EH (cell line): Measurements from ENCODE around the gene MPHOSPH9.

ENCODE experiments used
- DNase-seq: peaks from one replicate; pipeline ENCODE4 v3.0.0-alpha.2; 2015; ENCODE audit warnings: low read depth

Gene MPHOSPH9

DNA sequence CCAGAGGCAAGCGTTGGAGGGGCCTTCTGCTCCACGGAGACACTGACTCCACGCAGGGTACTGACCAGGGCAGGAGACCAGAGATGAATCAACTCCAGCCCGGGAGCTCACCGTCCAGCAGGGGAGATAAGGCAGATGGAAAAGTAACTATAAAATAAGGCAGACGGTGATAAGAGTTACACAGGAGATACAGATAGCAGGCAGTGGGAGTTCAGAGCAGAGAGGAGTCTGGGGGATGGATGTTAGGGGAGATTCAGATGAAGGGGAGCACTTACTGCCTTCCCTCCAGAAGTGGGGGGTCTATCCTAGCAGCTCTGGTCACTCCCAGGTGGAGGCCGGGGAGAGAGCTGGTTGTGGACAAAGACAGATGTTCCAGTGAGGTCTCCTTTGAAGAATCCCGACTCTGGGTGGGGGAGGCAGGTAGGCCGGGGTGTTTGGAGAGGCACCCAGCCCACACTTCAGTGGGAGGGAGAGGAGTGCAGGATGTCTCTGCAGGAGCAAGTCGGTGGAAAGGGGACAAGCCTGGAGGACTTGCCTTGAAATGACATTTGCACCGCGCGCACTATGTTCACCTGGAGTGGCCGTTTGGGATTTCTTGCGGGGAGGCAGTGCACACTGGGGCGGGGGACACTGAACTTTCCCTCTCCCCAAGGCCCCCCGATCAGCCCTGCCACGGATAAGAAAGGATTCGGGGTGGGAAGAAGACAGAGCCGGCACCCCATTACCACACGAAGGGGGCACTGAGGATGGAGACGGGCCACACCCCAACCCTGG, 83.3 kb downstream of the MPHOSPH9 start:
- DNase-seq = no peak

DNA sequence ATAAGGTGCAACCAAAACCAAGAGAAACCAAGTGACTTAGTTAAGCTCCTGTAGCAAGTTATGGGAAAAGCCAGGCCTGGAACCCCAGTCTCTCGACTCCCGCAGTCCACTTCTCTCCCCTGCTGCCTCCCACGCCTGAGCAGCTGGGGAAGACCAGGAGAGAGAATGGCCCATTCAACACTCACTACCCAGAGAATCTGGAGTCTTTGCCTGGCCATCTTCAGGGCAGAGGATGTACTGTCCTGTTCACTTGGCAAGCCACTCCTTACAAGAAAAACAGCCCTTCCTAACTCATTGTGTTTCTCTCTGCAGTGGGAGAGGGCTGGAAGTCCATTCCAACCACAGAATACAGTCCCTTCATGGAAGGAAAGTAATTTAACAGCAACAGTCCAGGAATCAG, 83.9 kb downstream of the MPHOSPH9 start:
- DNase-seq = peak; percentile 28

DNA sequence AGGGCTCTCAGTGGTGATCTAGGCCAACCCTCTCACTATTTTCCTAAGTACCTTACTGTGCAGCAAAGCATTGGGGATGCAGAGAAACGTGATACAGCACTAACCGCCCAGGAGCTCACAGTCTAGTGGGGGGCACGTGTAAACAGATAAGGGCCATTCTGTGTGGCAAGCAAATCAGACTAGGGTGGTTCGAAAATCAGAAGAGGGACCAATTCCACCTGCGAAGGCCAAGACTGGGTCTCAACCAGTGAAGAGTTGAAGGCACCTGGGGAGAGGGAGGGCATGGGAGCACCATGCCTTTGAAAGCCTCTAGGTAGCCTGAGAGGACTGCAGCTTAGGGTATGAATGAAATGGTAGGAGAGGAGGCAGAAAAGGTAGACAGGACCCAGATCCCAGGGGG, 84.3 kb downstream of the MPHOSPH9 start:
- DNase-seq = no peak

DNA sequence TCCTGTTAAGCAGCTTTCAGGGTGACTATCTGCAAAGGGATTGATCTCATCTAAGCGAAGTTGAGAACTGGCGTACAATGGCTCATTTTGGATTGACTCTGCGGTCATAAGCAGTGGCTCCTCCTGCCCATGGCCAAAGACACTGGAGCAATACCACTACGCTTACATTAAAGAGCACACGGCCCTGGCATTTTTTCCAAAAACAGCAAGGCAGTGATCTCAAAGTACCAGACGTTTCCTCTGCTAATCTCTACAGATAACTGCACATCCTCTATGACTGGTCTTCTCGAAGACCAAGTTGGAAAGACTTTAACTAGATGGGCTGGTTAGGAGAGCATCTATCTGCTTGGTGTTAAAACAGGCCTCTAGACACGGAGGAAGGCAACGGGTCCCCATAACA, 84.7 kb downstream of the MPHOSPH9 start:
- DNase-seq = no peak

DNA sequence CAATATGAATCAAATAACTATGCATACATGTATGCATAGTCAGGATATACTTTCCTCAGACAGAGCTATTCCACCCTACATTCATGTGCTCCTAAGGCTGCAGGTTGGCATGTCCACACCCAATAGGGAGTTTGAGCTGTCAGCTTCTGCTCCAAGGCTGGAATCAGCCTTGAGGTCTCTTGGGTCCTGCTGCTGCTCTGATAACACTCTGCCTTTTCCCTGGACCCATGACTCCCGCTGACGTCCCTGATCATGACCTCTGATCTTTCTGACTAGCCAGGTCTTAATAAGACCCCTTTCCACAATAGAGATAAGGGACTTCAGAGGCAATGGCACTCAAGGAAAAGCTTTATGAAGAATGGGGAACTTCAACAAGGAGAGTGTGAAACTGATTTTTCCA, 87.7 kb downstream of the MPHOSPH9 start:
- no peak for DNase-seq

DNA sequence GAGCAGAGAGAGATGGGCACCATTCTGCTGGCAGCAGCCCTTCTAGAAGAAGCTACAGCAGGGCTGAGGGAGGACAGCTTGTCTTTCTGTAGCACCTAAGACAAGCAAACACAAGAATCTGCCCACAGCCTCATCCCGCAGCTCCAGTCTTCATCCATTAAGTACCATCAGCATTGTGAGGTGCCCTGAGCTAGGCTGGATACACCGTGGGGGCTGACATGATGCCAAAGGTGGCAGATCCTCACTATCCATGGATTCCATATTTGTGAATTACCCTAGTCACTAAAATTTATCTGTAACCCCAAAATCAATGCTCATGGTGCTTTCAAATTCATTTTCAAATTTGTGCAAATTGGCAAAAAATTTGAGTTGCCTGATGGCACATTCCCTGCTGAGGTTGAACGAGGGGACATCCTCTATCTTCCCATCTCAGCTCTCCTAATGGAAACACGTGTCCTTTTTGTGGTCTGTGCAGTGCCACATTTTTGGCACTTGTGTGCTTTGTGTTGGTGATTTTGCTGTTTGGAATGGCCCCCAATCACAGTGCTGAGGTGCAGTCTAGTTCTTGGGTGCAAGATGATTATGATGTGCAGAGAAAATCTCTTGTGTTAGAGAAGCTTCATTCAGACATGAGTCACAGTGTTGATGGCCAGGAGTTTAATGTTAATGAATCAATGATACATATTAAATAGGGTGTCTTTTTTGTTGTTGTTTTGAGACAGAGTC, 89.0 kb downstream of the MPHOSPH9 start:
- peak; percentile 50 for DNase-seq

DNA sequence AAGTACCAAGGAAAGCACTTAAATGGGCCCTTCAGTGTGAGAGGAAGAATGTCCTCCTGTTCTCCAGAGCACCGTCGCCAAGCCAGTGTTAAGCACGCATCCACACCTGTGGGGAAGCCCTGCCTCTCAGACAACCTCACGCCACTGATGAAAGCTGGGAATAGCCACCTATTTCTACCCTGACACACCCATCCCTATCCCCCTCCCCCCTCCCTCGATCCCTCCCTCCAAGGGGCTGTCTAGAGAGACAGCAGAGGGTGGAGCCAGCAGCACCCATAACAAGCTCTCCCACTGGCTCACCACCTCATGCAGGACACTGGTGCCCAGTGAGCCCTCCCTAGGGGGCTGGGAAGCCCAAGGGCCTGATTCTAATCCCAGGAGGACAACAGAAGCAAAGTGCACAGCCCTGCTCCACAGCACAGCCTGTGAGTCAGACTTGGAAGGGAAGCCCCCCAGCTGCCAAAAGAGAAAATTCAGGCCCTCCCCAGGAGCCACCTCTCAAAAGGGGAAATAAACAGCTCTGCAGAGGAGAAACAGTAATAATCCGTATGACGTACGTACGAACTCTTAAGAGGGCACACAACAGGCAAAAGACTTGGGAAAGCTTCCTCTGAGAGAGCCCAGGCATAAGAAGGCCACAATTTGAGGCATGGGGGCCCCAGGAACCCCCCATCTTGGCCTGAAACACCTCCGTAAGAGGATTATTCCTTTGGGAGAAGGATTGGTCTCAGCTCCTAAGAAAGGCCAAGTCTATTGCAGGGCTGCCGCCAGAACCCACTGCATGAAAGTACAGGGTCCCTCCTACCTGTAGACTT, 89.8 kb downstream of the MPHOSPH9 start:
- DNase-seq = no peak

DNA sequence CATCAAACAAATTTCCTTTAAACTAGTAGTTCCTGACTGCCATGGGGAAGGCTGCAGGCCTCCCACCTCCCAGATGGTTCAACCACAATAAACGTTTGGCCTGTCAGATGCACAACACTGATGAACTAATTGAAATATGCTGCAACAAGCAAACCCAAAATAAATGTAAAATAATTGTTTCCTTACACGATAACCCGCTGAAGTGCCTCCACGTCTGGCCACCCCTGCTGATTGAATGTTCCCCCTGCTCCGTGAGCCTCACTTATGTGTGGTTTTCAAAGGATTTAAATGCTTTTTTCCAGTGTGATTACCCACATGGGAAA, 90.5 kb downstream of the MPHOSPH9 start:
- DNase-seq = no peak

DNA sequence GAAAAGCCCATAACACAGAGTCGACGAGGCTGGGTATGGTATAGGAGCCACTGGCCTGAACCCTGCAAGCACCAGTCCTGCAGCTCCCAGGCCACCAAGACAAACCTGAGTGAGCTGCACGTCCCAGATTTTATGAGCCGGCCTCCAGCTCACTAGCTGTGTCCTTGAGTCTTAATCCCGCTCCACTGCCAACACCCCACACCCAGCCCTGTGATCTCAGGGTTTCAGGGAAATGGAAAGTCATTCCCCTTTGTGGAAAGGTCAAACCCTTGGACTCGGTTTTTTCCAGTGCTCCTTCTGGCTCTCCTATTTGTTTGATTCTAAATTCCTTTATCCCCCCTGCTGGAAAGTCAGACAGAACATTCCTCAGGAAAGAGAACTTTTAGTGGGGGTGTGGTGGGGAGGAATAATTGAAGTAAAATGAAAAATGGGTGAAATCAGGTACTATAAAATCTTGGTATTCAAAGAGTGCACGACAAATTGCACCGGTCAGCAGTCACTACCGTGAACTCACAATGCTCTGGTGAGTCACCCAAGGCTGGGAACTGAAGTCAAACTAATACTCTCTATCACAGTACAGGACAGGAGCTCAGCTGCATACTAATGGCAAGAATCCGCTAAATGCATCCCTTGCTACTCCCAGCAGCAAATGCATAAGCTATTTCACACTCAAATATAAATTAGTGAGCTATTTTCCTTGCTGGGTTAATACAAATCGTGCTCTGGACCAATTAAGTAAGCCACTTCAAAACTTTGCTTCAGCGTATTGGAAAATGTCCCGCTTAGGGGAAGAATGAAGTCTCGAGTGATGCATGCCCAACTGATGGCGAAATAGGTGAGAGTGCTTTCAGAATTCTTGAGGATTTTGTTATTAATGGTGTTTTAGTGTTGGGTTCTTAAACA, 91.1 kb downstream of the MPHOSPH9 start:
- peak; percentile 86 for DNase-seq

DNA sequence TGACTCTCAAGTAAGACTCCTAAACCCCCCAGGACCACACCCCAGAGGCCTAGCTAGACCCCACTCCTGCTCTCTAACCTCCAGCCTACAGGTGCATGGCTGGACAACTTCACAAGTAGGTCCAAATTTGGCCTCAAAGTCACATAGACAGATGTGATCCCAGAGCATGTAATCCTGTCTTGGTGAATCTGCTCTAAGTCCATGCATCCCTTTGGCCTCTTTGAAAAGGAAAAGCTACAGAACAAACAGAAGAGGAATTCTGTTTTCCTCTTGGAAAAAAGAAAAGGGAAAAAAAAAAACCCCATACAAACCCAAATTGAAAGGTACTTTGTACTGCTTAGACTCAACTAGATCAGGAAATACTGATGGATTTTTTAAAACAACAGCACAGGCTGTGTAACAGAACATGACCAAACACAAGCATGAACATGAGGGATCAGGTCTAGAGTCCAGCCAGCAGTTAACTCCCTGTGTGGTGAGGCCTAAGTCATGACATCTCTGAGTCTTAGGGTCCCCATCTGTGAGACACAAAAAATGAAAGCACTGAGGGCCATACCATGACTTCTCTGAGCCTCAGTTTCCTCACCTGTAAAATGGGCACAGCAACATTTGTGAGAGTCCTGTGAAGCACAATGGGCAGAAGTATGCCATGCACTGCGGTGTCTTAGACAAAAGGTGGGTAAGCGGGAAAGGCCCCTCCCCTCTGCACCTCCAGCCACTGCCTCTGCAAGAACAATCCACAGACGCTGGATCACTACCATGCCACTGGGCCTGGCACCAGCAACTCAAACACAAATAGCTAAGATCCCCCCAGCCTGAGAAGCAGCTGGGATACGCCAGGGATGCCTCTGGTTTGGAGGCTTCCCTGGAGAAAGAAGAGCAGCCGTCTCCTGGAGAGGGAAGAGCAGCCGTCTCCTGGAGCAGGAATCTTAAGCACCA, 92.0 kb downstream of the MPHOSPH9 start:
- no peak for DNase-seq

DNA sequence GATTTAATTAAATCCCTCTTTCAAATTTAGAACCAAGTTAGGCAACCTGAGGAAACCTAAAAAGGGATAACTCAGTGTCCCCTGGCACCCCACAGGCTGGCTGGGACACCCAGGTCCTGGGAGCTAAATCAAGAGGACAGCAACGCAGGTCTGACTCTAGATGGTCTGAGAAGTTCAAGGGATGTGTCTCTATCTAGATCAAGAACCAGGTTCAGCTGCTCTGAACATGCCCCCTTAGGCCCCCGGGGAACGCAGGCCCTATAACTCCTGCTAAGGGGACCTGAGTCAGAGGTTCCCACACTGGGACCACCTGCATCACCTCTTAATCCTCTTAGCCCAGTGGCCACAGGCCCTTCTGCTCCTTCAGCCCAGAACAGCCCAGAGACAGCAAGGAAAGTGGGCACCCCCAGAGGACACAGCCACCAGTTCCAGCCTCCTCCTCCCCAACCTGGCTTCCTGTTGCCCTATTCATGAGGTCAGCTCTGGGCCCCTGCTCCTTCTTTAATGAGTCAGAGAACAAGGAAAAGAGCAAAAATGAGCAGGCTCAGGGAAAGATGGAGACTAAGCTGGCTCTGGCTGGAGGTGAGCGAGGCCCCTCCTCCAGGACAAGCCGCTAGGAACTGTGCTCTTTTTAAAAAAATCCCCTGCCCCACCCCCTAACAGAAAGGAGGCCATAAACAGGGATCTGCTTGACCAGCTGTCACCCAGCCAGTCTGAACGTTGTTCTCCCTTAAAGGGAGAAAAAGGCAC, 92.8 kb downstream of the MPHOSPH9 start:
- peak; percentile 64 for DNase-seq

DNA sequence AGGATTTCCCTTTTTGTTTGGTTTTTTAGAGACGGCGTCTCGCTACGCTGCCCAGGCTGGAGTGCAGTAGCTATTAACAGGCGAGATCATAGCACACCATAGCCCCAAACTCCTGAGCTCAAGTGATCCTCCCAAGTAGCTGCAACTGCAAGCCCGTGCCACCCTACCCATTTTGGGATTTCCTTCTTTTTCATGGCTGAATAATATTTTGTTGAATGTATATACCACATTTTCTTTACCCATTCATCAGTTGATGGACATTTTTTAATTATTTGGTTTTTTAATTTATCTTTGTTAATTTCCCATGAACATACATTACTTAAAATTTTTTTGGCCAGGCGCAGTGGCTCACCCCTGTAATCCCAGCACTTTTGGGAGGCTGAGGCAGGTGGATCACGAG, 97.3 kb downstream of the MPHOSPH9 start:
- DNase-seq = no peak

DNA sequence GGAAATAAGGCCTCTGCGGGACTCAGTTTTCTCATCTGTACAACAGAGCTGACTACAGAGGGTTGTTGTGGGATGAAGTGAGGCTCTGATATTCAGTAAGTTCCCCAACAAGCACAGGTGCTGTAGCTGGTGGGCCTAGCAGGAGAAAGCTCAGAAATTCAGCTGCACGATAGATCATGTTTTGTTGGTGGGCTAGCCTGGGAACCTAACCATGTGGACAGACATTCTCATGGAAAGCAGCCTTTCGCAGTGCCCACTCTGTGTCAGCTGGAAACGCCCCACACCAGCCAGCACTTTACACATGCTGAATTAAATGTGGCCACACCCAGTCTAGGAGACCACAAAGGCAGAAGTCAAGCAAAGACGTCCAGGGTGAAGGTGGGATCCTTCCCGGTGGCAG, 98.1 kb downstream of the MPHOSPH9 start:
- DNase-seq = no peak

DNA sequence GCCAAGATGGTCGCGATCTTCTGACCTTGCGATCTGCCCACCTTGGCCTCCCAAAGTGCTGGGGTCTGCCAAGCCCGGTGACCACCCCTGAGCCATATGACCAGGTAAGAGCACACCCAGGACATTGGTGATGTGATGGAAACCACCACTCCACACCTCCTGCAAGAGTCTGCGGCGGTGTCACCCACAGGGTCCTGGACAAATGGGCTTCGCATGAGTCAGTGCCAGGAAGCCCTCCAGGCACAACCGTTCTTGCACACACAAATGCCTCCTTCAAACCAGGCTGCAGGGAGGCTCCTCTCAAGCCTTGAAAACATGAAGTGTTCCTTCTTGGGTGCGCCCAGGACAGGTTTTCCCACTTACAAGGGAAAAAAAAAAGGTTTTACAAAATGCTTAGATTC, 98.7 kb downstream of the MPHOSPH9 start:
- no peak for DNase-seq

DNA sequence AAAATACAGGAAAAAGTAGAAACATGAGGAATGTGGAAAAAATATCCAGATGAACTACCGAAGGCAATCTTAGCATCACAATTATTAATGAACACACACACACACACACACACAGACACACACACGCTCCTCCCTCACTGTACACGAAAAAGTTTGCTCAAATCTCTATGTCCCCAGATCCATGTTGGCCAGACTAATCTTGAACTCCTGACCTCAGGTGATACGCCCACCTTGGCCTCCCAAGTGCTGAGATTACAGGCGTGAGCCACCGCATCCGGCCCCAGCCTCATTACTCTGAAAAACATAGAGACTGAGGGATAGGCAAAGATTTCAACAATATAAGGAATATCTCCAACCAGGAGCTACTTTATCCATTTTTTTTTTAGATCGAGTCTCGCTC, 99.2 kb downstream of the MPHOSPH9 start:
- no peak for DNase-seq

DNA sequence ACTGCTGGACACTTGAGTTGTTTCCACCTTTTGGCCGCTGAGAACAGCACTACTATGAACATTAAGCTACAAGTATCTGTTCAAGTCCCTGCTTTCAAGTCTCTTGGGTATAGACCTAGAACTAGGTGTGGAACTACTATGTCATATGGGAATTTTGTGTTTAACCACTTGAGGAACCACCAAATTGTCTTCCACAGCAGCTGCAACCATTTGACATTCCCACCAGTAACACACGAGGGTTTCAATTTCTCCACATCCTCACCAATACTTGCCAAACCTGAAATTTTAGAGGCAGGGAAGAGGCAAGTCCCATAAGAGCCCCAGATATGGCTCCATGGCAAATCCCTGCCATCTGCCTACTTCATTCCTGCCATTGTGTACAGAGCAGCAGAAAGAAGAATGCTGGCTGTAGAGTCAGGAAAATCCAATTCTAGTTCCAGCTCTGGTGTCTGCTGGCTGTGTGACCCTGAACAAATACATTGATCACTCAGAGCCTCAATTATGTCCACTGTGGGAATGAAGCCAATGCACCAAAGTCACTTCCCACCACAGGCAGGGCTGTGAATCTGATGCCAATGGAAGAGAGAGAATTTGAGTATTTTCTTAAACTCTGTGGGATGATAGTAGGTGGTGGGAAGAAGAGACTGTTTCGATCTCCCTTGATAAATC, 99.9 kb downstream of the MPHOSPH9 start:
- no peak for DNase-seq

DNA sequence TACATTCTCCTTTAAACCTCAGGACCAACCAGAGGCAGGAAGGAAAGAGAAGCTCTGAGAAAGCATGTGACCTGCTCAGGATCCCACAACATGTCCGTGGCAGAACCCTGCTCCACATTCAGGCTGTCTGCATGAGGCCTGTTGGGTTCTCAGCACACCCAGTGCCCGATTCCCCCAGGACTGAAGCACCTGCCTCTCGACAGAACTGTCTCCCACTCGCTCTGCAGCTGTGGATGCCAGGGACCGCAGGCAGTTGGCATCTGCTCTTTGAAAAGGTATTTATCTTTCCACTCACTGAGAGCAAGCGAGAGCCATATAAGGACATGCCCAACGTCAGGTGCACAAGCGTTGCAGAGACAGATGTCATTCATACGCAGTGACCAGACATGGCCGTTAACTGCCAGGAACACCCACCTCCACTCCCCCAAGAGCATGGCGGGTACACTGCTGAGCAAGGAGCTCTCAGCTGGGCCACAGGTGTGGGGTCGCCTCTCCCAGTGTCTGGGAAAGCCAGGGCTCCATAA, 101.0 kb downstream of the MPHOSPH9 start:
- DNase-seq = no peak

DNA sequence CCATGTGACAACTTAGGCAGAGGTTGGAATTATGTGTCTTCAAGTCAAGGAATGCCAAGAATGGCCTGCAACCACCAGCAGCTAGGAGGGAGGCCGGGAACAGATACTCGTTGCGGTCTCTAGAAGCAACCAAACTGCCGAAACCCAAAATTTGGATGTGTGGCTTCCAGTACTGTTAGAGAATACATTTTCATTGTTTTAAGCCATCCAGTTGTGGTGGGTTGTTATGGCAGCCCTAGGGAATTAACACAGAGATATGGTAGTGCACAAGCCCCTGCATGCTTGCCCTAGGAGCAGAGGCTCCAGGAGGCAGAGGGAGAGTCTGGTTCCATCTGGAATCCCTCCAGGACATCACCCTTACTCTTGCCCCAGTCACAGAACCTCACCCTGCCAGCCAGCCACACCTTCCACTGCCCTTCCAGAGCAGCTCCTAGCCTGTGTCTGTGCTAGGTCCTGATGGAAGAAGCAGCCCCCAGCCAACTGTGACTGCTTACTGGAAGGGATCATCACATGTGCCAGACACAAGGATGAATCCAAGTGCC, 101.6 kb downstream of the MPHOSPH9 start:
- DNase-seq = peak; percentile 78

DNA sequence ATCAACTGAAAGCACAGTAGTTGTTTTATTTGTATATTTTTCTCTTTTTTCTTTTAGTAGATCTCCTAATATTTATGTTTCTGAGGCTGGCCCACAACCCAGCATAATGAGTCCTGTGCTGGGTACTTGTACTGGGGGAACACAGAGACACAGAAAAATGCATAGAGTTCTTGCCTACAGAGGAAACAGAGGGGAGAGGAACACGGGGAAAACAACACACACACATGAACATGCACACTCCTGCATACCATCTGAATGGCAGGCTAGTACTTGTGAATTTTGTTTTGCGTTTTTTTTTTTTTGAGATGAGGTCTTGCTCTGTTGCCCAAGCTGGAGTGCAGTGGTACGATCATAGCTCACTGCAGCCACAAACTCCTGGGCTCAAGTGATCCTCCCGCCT, 103.3 kb downstream of the MPHOSPH9 start:
- DNase-seq = no peak
